HepG2 (cell line): Measurements from ENCODE around the gene PIM3. TPM values are rescaled to one million over a fixed set of nuclear protein-coding genes. Genes with fewer than 3 reads are reported as not detected.

Experiments used
- KDM2A ChIP-seq: sonication (generic); formaldehyde crosslinking; IDR thresholded peaks from 2 replicates; pipeline ENCODE4 v1.4.0; 2020; ENCODE audit warnings: low read depth, missing genetic modification reagents, borderline replicate concordance
- PAF1 ChIP-seq: IDR thresholded peaks from 2 replicates; pipeline ENCODE4 v1.6.1; 2016; ENCODE audit warnings: missing genetic modification reagents, missing compliant biosample characterization
- ZNF326 ChIP-seq: sonication (generic); formaldehyde crosslinking; IDR thresholded peaks from 2 replicates; pipeline ENCODE4 v1.4.0; 2020; ENCODE audit warnings: missing genetic modification reagents, borderline replicate concordance
- ZNF33B ChIP-seq: sonication (generic); formaldehyde crosslinking; IDR thresholded peaks from 2 replicates; pipeline ENCODE4 v1.5.1; 2020; ENCODE audit warnings: mild to moderate bottlenecking, missing genetic modification reagents
- ZNF761 ChIP-seq: sonication (generic); formaldehyde crosslinking; conservative IDR thresholded peaks from 2 replicates; pipeline ENCODE4 v1.4.0; 2020; ENCODE audit warnings: mild to moderate bottlenecking, missing genetic modification reagents
- ZSCAN20 ChIP-seq: sonication (generic); formaldehyde crosslinking; IDR thresholded peaks from 2 replicates; pipeline ENCODE4 v1.4.0; 2020; ENCODE audit warnings: missing genetic modification reagents, mild to moderate bottlenecking, borderline replicate concordance
- ZSCAN31 ChIP-seq: sonication (generic); formaldehyde crosslinking; IDR thresholded peaks from 2 replicates; pipeline ENCODE4 v1.5.0; 2020; ENCODE audit warnings: low read depth, mild to moderate bottlenecking, missing genetic modification reagents
- polyA plus RNA-seq, 8 experiments: library from polyadenylated mRNA; depleted of rRNA in 3 of 8; stranded (reverse) in 7 of 8; unstranded in 1 of 8; fragments of >200 nt; fragmentation: Illumina TruSeq in 4 of 8; extraction: Trizol in 4 of 8; gene quantifications; 2 replicates each; pipeline versions ENCODE4 v1.2.1 to v1.2.3, GENCODE V29; 2011 to 2016; ENCODE audit warnings: low read depth in 4 of 8, missing spikeins in 1 of 8, mixed read lengths in 1 of 8; ENCODE audit not compliant: insufficient read depth in 1 of 8
- total RNA-seq, 5 experiments: library from RNA; depleted of rRNA; stranded (reverse); fragments of >200 nt; fragmentation: Illumina TruSeq; extraction: Trizol; gene quantifications; 2 replicates each; pipeline ENCODE4 v1.2.3, GENCODE V29; 2016; ENCODE audit warnings: low read depth in 1 of 5
- TF ChIP-seq, protein P1 (sequence below), 2 experiments: sonication (generic) in 1 of 2; formaldehyde crosslinking in 1 of 2; IDR thresholded peaks; 2 replicates each; pipeline versions ENCODE4 v1.4.0 to v1.6.1; 2018 to 2020; ENCODE audit warnings: missing genetic modification reagents in 2 of 2, borderline replicate concordance in 1 of 2, low read depth in 1 of 2, mild to moderate bottlenecking in 1 of 2, missing biosample characterization in 1 of 2
- TF ChIP-seq, protein P2 (sequence below): sonication (generic); formaldehyde crosslinking; IDR thresholded peaks from 2 replicates; pipeline ENCODE4 v1.5.0; 2020; ENCODE audit warnings: mild to moderate bottlenecking, missing genetic modification reagents, moderate library complexity

The PIM3 gene
- total and polyA plus RNA-seq, 2 of the 13 experiments (the other 11 are each of a cell fraction or from before 2014, with no cell fraction given): 21.6 to 31.2 TPM

DNA sequence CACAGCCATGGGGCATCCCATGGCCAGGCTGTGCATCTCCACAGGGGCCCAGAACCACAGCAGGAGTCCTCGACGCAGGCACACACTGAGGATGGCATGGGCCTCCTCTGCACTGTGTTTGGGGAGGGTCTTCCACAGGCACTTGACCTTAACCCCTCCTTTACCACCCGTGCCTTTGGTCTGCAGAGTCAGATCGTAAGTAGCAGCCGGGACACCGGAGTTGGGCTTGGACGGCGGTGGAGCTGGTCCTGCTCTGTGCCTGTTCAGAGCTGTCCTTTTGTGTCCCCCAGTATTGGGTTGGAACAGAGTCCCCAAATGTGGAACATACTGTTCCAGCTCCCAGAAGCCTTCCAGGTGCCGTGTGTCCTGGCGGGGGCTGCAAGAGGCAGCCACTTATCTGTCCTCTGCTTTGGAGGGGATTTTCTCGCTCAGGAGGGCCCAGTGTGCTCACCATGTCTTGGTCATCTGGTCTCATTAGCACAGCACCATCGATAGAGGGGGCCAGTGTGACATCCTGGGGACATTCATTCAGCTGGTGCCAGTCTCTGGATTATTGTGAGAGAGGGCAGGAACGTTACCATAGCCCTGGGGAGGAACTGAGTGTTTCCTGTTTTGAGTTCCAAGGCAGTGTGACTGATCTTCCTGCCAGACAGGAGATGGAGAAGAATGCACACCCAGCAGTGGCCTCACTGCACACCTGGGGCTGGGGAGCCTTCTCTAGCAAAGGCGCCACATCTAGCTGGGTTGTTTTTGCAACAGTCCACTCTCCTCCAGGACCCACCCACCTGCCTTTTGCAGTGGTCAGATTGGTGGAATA is 29.8 kb upstream of the PIM3 start (continued):
- TF ChIP-seq, protein P1, sequence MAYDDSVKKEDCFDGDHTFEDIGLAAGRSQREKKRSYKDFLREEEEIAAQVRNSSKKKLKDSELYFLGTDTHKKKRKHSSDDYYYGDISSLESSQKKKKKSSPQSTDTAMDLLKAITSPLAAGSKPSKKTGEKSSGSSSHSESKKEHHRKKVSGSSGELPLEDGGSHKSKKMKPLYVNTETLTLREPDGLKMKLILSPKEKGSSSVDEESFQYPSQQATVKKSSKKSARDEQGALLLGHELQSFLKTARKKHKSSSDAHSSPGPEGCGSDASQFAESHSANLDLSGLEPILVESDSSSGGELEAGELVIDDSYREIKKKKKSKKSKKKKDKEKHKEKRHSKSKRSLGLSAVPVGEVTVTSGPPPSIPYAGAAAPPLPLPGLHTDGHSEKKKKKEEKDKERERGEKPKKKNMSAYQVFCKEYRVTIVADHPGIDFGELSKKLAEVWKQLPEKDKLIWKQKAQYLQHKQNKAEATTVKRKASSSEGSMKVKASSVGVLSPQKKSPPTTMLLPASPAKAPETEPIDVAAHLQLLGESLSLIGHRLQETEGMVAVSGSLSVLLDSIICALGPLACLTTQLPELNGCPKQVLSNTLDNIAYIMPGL (CRISPR knock-in tag; IDR thresholded peaks at IDR 0.05; ENCODE audit: borderline replicate concordance in 1 of 2, low read depth in 1 of 2): peak; percentile 36 to 81; a peak in 2 of 4 replicates
- TF ChIP-seq PAF1 (CRISPR knock-in tag) (no peak), ZNF33B (no peak), ZSCAN20 (CRISPR knock-in tag) (no peak), KDM2A (CRISPR knock-in tag) (peak; percentile 70; the same call in 1 of the 2 replicates), ZNF326 (CRISPR knock-in tag) (0 out of 2 replicates have a peak, but pooled peaks have one; percentile 44), ZNF761 (CRISPR knock-in tag) (no peak), ZSCAN31 (CRISPR knock-in tag) (no peak)
- TF ChIP-seq, protein P2, sequence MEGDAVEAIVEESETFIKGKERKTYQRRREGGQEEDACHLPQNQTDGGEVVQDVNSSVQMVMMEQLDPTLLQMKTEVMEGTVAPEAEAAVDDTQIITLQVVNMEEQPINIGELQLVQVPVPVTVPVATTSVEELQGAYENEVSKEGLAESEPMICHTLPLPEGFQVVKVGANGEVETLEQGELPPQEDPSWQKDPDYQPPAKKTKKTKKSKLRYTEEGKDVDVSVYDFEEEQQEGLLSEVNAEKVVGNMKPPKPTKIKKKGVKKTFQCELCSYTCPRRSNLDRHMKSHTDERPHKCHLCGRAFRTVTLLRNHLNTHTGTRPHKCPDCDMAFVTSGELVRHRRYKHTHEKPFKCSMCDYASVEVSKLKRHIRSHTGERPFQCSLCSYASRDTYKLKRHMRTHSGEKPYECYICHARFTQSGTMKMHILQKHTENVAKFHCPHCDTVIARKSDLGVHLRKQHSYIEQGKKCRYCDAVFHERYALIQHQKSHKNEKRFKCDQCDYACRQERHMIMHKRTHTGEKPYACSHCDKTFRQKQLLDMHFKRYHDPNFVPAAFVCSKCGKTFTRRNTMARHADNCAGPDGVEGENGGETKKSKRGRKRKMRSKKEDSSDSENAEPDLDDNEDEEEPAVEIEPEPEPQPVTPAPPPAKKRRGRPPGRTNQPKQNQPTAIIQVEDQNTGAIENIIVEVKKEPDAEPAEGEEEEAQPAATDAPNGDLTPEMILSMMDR: peak; percentile 95
